ENCODE measurements around the gene SULF2. TPM values are rescaled to one million over a fixed set of nuclear protein-coding genes. Genes with fewer than 3 reads are reported as not detected.

Gene SULF2
- total RNA-seq, 1 experiment from 2014 or later = 495 TPM

DNA sequence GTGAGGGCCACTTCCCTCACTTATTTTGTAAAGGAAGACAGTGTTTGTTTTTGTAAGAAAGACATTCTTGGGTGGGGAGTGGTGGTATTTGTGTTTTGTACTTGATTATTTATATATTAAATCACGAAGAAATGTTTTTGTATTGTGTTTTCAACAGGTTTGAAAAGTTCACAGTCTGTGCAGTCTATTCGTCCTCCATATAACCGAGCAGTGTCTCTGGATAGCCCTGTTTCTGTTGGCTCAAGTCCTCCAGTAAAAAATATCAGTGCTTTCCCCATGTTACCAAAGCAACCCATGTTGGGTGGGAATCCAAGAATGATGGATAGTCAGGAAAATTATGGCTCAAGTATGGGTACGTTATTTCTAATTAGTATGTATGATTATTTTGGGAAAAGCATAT, 146.4 kb downstream of the SULF2 start:
- no peak for TF ChIP-seq EZH2 (IDR thresholded peaks at IDR 0.05; ENCODE audit: low read depth)
- TF ChIP-seq, protein P1, sequence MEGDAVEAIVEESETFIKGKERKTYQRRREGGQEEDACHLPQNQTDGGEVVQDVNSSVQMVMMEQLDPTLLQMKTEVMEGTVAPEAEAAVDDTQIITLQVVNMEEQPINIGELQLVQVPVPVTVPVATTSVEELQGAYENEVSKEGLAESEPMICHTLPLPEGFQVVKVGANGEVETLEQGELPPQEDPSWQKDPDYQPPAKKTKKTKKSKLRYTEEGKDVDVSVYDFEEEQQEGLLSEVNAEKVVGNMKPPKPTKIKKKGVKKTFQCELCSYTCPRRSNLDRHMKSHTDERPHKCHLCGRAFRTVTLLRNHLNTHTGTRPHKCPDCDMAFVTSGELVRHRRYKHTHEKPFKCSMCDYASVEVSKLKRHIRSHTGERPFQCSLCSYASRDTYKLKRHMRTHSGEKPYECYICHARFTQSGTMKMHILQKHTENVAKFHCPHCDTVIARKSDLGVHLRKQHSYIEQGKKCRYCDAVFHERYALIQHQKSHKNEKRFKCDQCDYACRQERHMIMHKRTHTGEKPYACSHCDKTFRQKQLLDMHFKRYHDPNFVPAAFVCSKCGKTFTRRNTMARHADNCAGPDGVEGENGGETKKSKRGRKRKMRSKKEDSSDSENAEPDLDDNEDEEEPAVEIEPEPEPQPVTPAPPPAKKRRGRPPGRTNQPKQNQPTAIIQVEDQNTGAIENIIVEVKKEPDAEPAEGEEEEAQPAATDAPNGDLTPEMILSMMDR (conservative IDR thresholded peaks at IDR 0.05) = no peak
- H3K4me2 ChIP-seq = no peak overlapping the region
- no peak overlapping the region for H3K4me3 ChIP-seq
- H3K27ac ChIP-seq = no peak overlapping the region
- DNase-seq = no peak
- peaks cover 7% of the 10 kb centered on the region for H4K20me1 ChIP-seq (ENCODE audit: insufficient read depth)
- POLR2A ChIA-PET (ENCODE audit: unreplicated experiment) = no interaction called here
- H3K27me3 ChIP-seq (ENCODE audit: insufficient read depth, low read depth) = no peaks in the 10 kb centered on the region
- H3K4me1 ChIP-seq (replicated peaks; ENCODE audit: insufficient read depth) = no peaks in the 10 kb centered on the region
- CTCF ChIA-PET = no interaction called here
- no TSS peak for BruUV-seq (replicated peaks)
- peaks cover 48% of the 10 kb centered on the region for H3F3A ChIP-seq (ENCODE audit: insufficient read depth, low read depth)
- intact Hi-C loops (cut with micrococcal nuclease; ENCODE audit: unreplicated experiment) = no loop called here
- no peaks in the 10 kb centered on the region for H3K9me3 ChIP-seq (ENCODE audit: insufficient read depth, low read depth)
- no peaks in the 10 kb centered on the region for H3K79me2 ChIP-seq (ENCODE audit: low read depth)
- H2AFZ ChIP-seq = no peak overlapping the region
- no peaks in the 10 kb centered on the region for H3K9me2 ChIP-seq (ENCODE audit: insufficient read depth)
- peaks cover 71% of the 10 kb centered on the region for H3K36me3 ChIP-seq (ENCODE audit: low read depth)

DNA sequence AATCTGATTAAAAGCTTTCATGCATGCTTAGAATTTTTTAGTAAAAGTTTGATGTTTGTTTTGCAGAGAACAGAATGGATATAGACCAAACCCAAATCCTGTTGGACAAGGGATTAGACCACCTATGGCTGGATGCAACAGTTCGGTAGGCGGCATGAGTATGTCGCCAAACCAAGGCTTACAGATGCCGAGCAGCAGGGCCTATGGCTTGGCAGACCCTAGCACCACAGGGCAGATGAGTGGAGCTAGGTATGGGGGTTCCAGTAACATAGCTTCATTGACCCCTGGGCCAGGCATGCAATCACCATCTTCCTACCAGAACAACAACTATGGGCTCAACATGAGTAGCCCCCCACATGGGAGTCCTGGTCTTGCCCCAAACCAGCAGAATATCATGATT, 150.0 kb downstream of the SULF2 start:
- no peak for DNase-seq
- H3K79me2 ChIP-seq (ENCODE audit: low read depth) = no peaks in the 10 kb centered on the region
- BruUV-seq (replicated peaks) = no TSS peak
- CTCF ChIA-PET = interaction anchor here (0.7 kb wide), 1 partner anchor 91 kb away, joined by 16 read pairs; no protein-coding TSS in a partner anchor
- H3K27ac ChIP-seq = no peak overlapping the region
- H3K9me2 ChIP-seq (ENCODE audit: insufficient read depth) = no peaks in the 10 kb centered on the region
- H3K36me3 ChIP-seq (ENCODE audit: low read depth) = peaks cover 74% of the 10 kb centered on the region
- H4K20me1 ChIP-seq (ENCODE audit: insufficient read depth) = peaks cover 11% of the 10 kb centered on the region
- intact Hi-C loops (cut with micrococcal nuclease; ENCODE audit: unreplicated experiment) = no loop called here
- peaks cover 32% of the 10 kb centered on the region for H3F3A ChIP-seq (ENCODE audit: insufficient read depth, low read depth)
- no peaks in the 10 kb centered on the region for H3K4me1 ChIP-seq (replicated peaks; ENCODE audit: insufficient read depth)
- no peaks in the 10 kb centered on the region for H3K27me3 ChIP-seq (ENCODE audit: insufficient read depth, low read depth)
- H3K4me2 ChIP-seq = no peak overlapping the region
- no peak overlapping the region for H3K4me3 ChIP-seq
- TF ChIP-seq, protein P1 (conservative IDR thresholded peaks at IDR 0.05) = no peak
- TF ChIP-seq EZH2 (IDR thresholded peaks at IDR 0.05; ENCODE audit: low read depth) = no peak
- POLR2A ChIA-PET (ENCODE audit: unreplicated experiment) = interaction anchor here (0.6 kb wide), 1 partner anchor 403 kb away, joined by 3 read pairs; no protein-coding TSS in a partner anchor
- no peaks in the 10 kb centered on the region for H3K9me3 ChIP-seq (ENCODE audit: insufficient read depth, low read depth)
- no peak overlapping the region for H2AFZ ChIP-seq

DNA sequence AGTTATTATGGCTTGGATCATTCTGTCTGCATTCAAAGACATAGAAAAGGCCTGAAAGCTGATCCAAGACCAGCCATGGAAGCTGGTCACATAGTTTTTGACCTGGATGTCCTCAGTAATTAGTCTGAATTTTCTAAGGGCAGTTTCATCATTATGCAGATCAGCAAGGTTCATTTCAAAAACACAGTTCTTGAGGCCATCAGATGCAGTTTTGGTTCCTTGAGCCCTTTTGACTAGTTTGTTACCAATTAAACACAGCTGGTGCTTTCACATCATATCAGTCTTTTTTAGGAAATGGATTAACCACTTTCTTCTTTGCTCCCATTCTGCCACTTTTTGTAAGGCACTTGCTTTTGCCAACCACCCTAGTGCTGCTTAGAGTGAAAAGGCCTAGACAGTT, 154.2 kb downstream of the SULF2 start:
- no peak for DNase-seq
- Histone ChIP-seq H4K20me1 (ENCODE audit: insufficient read depth) (peaks cover 6% of the 10 kb centered on the region; the same call in 1 of the 2 replicates), H3K4me1 (replicated peaks; ENCODE audit: insufficient read depth) (no peaks in the 10 kb centered on the region), H3K79me2 (ENCODE audit: low read depth) (peaks cover 6% of the 10 kb centered on the region; the same call in 1 of the 2 replicates), H2AFZ (no peak overlapping the region), H3K4me3 (no peak overlapping the region), H3K36me3 (ENCODE audit: low read depth) (peaks cover 60% of the 10 kb centered on the region), H3K9me2 (ENCODE audit: insufficient read depth) (no peaks in the 10 kb centered on the region), H3F3A (ENCODE audit: insufficient read depth, low read depth) (peaks cover 27% of the 10 kb centered on the region), H3K27ac (no peak overlapping the region), H3K4me2 (no peak overlapping the region), H3K9me3 (ENCODE audit: insufficient read depth, low read depth) (no peaks in the 10 kb centered on the region), H3K27me3 (ENCODE audit: insufficient read depth, low read depth) (no peaks in the 10 kb centered on the region)
- ChIA-PET CTCF (no interaction called here), POLR2A (ENCODE audit: unreplicated experiment) (no interaction called here)
- no peak for TF ChIP-seq EZH2 (IDR thresholded peaks at IDR 0.05; ENCODE audit: low read depth)
- TF ChIP-seq, protein P1 (conservative IDR thresholded peaks at IDR 0.05) = no peak
- intact Hi-C loops (cut with micrococcal nuclease; ENCODE audit: unreplicated experiment) = no loop called here
- no TSS peak for BruUV-seq (replicated peaks)

Measured in PC-9 (cell line).